K562 (cell line): ENCODE data around the gene RABGAP1L. TPM values are rescaled to one million over a fixed set of nuclear protein-coding genes. Genes with fewer than 3 reads are reported as not detected.

Experiments
- SIRT6 ChIP-seq: IDR thresholded peaks from one replicate; pipeline ENCODE4 v1.6.1; 2012; ENCODE audit warnings: low read depth, mild to moderate bottlenecking, control low read depth, inconsistent platforms, low read length, moderate library complexity
- SMAD4 ChIP-seq: fragments of 250-450 bp; sonication (Bioruptor Pico); conservative IDR thresholded peaks from 2 replicates; pipeline ENCODE4 v1.8.0; 2021; ENCODE audit warnings: inconsistent platforms, mild to moderate bottlenecking, moderate library complexity
- SMARCB1 ChIP-seq: IDR thresholded peaks from 2 replicates; pipeline ENCODE4 v1.6.1; 2011; ENCODE audit warnings: improper control_type of control experiment, low read depth; ENCODE audit not compliant: insufficient read length
- TAF1 ChIP-seq: IDR thresholded peaks from 2 replicates; pipeline ENCODE4 v1.6.1; 2011; ENCODE audit warnings: mild to moderate bottlenecking, low read length, moderate library complexity; ENCODE audit not compliant: insufficient read depth, control insufficient read depth, severe bottlenecking; ENCODE audit errors: extremely low read depth
- ZC3H11A ChIP-seq: IDR thresholded peaks from 2 replicates; pipeline ENCODE4 v1.6.1; 2012; ENCODE audit warnings: low read depth, low read length, improper control_type of control experiment
- ZNF143 ChIP-seq: sonication (generic); formaldehyde crosslinking; IDR thresholded peaks from 2 replicates; pipeline ENCODE4 v1.9.0; 2022; ENCODE audit warnings: mild to moderate bottlenecking, missing genetic modification reagents
- ZNF184 ChIP-seq: sonication (generic); formaldehyde crosslinking; IDR thresholded peaks from 2 replicates; pipeline ENCODE4 v1.5.0; 2020; ENCODE audit warnings: missing genetic modification reagents
- polyA plus RNA-seq, 8 experiments: library from polyadenylated mRNA; depleted of rRNA in 4 of 8; stranded (reverse) in 5 of 8; unstranded in 3 of 8; fragments of >200 nt; fragmentation: Nextera tagmentation in 2 of 8; fragmentation: Illumina TruSeq in 1 of 8; extraction: Ambion mirVana in 2 of 8; extraction: Trizol in 1 of 8; gene quantifications; 2 replicates each; pipeline versions ENCODE4 v1.2.1 to v1.2.3, GENCODE V29; 2011 to 2014; ENCODE audit warnings: inconsistent platforms in 1 of 8, missing spikeins in 1 of 8
- total RNA-seq, 7 experiments: library from RNA; depleted of rRNA in 6 of 7; stranded (reverse); fragments of >200 nt in 6 of 7; fragmentation: Illumina TruSeq in 2 of 7; extraction: Trizol in 2 of 7; gene quantifications; 2 replicates each; pipeline versions ENCODE4 v1.2.1 to v1.2.3, GENCODE V29; 2011 to 2021; ENCODE audit warnings: low replicate concordance in 1 of 7
- TF ChIP-seq, protein P1 (sequence below), 2 experiments: fragments of 450-650 bp; IDR thresholded peaks; 2 replicates each; pipeline ENCODE4 v1.6.1; 2018; ENCODE audit warnings: mild to moderate bottlenecking in 2 of 2, low read depth in 1 of 2; ENCODE audit not compliant: partially characterized antibody in 2 of 2
- TF ChIP-seq, protein P2 (sequence below), 2 experiments: fragments of 450-650 bp; IDR thresholded peaks; 2 replicates each; pipeline ENCODE4 v1.6.1; 2016; ENCODE audit warnings: mild to moderate bottlenecking in 2 of 2, borderline replicate concordance in 1 of 2, low read depth in 1 of 2, moderate library complexity in 1 of 2
- TF ChIP-seq, protein P3 (sequence below): fragments of 250-450 bp; sonication (Bioruptor Pico); IDR thresholded peaks from 2 replicates; pipeline ENCODE4 v1.4.0; 2020; ENCODE audit warnings: mild to moderate bottlenecking, moderate library complexity

Gene RABGAP1L
- total and polyA plus RNA-seq, 9 of the 15 experiments (the other 6 are each of a cell fraction or from before 2014, with no cell fraction given), result 16.5 to 44.9 (median 26.7) TPM

DNA sequence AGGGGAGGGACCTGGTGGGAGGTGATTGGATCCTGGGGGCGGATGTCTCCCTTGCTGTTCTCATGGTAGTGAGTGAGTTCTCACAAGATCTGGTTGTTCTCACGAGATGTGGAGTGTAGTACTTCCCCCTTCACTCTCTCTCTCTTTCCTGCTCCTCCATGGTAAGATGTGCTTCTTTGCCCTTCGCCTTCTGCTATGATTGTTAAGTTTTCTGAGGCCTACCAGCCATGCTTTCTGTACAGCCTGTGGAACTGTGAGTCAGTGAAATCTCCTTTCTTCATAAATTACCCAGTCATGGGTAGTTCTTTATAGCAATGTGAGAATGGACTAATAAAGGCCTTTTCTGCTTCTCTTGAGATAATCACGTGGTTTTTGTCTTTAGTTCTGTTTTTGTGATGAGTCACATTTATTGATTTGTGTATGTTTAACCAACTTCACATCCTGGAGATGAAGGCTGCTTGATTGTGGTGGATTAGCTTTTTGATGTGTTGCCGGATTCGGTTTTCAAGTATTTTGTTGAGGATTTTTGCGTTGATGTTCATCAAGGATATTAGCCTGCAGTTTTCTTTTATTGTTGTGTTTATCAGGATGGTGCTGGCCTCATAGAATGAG is 45.5 kb downstream of the RABGAP1L start (continued):
- TF ChIP-seq, protein P1, sequence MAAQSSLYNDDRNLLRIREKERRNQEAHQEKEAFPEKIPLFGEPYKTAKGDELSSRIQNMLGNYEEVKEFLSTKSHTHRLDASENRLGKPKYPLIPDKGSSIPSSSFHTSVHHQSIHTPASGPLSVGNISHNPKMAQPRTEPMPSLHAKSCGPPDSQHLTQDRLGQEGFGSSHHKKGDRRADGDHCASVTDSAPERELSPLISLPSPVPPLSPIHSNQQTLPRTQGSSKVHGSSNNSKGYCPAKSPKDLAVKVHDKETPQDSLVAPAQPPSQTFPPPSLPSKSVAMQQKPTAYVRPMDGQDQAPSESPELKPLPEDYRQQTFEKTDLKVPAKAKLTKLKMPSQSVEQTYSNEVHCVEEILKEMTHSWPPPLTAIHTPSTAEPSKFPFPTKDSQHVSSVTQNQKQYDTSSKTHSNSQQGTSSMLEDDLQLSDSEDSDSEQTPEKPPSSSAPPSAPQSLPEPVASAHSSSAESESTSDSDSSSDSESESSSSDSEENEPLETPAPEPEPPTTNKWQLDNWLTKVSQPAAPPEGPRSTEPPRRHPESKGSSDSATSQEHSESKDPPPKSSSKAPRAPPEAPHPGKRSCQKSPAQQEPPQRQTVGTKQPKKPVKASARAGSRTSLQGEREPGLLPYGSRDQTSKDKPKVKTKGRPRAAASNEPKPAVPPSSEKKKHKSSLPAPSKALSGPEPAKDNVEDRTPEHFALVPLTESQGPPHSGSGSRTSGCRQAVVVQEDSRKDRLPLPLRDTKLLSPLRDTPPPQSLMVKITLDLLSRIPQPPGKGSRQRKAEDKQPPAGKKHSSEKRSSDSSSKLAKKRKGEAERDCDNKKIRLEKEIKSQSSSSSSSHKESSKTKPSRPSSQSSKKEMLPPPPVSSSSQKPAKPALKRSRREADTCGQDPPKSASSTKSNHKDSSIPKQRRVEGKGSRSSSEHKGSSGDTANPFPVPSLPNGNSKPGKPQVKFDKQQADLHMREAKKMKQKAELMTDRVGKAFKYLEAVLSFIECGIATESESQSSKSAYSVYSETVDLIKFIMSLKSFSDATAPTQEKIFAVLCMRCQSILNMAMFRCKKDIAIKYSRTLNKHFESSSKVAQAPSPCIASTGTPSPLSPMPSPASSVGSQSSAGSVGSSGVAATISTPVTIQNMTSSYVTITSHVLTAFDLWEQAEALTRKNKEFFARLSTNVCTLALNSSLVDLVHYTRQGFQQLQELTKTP (IDR thresholded peaks at IDR 0.05; ENCODE audit: low read depth in 1 of 2, partially characterized antibody in 2 of 2), result peak in 1 of 2 experiments; percentile 60
- TF ChIP-seq ZNF184 (CRISPR knock-in tag) (no peak), SMARCB1 (no peak), SMAD4 (0 out of 2 replicates have a peak, but pooled peaks have one; percentile 30), ZC3H11A (no peak), TAF1 (peak; percentile 55), SIRT6 (no peak), ZNF143 (CRISPR knock-in tag) (no peak)
- TF ChIP-seq, protein P2, sequence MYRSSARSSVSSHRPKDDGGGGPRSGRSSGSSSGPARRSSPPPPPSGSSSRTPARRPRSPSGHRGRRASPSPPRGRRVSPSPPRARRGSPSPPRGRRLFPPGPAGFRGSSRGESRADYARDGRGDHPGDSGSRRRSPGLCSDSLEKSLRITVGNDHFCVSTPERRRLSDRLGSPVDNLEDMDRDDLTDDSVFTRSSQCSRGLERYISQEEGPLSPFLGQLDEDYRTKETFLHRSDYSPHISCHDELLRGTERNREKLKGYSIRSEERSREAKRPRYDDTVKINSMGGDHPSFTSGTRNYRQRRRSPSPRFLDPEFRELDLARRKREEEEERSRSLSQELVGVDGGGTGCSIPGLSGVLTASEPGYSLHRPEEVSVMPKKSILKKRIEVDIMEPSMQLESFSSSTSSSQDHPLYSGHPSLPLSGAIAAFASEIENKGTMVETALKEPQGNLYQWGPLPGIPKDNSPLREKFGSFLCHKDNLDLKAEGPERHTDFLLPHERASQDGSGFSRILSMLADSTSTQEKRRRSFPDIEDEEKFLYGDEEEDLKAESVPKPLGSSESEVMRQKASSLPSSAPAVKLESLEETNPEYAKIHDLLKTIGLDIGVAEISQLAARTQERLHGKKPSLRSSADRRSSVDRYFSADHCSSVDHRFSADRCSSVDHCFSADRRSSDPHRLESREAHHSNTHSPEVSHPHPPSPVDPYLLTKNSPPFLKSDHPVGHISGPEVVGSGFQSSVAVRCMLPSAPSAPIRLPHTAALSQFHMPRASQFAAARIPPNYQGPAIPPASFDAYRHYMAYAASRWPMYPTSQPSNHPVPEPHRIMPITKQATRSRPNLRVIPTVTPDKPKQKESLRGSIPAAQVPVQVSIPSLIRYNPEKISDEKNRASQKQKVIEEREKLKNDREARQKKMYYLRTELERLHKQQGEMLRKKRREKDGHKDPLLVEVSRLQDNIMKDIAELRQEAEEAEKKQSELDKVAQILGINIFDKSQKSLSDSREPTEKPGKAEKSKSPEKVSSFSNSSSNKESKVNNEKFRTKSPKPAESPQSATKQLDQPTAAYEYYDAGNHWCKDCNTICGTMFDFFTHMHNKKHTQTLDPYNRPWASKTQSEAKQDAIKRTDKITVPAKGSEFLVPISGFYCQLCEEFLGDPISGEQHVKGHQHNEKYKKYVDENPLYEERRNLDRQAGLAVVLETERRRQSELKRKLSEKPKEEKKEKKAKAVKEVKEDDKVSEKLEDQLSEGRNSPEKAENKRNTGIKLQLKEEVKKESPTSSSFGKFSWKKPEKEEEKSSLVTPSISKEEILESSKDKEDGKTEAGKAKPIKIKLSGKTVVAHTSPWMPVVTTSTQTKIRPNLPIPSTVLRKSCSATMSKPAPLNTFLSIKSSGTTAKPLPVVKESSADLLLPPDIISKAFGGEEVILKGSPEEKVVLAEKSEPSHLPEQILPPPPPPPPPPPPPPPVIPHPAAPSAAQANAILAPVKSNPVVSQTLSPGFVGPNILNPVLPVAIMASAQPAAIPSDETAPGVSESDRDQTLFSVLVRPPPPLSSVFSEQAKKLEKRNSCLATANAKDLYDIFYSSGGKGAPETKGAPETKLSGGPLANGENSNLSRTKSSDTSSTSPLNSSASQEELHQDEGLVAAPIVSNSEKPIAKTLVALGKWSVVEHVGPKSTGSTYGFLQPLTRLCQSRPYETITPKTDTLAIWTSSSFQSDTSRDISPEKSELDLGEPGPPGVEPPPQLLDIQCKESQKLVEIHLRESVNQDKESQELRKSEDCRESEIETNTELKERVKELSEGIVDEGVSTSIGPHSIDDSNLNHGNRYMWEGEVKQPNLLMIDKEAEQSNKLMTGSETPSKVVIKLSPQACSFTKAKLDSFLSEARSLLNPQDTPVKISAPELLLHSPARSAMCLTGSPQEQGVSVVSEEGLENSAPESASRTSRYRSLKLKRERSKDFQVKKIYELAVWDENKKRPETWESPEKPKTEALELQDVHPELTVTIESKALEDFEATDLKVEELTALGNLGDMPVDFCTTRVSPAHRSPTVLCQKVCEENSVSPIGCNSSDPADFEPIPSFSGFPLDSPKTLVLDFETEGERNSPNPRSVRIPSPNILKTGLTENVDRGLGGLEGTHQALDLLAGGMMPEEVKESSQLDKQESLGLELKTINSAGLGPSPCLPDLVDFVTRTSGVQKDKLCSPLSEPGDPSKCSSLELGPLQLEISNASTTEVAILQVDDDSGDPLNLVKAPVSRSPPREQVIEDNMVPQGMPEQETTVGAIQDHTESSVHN (IDR thresholded peaks at IDR 0.05; ENCODE audit: borderline replicate concordance in 1 of 2, low read depth in 1 of 2), result 0 out of 4 replicates have a peak, but pooled peaks of 1 of the 2 experiments have one; percentile 69
- TF ChIP-seq, protein P3, sequence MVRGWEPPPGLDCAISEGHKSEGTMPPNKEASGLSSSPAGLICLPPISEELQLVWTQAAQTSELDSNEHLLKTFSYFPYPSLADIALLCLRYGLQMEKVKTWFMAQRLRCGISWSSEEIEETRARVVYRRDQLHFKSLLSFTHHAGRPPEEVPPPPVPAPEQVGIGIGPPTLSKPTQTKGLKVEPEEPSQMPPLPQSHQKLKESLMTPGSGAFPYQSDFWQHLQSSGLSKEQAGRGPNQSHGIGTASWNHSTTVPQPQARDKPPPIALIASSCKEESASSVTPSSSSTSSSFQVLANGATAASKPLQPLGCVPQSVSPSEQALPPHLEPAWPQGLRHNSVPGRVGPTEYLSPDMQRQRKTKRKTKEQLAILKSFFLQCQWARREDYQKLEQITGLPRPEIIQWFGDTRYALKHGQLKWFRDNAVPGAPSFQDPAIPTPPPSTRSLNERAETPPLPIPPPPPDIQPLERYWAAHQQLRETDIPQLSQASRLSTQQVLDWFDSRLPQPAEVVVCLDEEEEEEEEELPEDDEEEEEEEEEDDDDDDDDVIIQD (CRISPR knock-in tag), result no peak
